ENCODE data around the gene COLEC12. TPM values are rescaled to one million over a fixed set of nuclear protein-coding genes. Genes with fewer than 3 reads are reported as not detected.

The COLEC12 gene
- total and polyA plus RNA-seq, 3 donors from 2014 or later = 4.5 to 10.4 (median 8.1) TPM

GRCh38 chr18:463403-463802 lies 37.1 kb downstream of the COLEC12 start:
- DNase-seq = no peak
- intact Hi-C loops (cut with DNase I; ENCODE audit: low total_unique reads) = no loop called here
- WGBS, 2 donors = 87 to 92% methylated on average over 11 of the region's 11 CpGs
- no peak overlapping the region for H3K27ac ChIP-seq
- no peaks in the 10 kb centered on the region for H3K4me1 ChIP-seq
- H3K4me3 ChIP-seq = no peak overlapping the region
- TF ChIP-seq POLR2A (IDR thresholded peaks at IDR 0.05) = no peak
- TF ChIP-seq, protein P1, sequence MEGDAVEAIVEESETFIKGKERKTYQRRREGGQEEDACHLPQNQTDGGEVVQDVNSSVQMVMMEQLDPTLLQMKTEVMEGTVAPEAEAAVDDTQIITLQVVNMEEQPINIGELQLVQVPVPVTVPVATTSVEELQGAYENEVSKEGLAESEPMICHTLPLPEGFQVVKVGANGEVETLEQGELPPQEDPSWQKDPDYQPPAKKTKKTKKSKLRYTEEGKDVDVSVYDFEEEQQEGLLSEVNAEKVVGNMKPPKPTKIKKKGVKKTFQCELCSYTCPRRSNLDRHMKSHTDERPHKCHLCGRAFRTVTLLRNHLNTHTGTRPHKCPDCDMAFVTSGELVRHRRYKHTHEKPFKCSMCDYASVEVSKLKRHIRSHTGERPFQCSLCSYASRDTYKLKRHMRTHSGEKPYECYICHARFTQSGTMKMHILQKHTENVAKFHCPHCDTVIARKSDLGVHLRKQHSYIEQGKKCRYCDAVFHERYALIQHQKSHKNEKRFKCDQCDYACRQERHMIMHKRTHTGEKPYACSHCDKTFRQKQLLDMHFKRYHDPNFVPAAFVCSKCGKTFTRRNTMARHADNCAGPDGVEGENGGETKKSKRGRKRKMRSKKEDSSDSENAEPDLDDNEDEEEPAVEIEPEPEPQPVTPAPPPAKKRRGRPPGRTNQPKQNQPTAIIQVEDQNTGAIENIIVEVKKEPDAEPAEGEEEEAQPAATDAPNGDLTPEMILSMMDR (IDR thresholded peaks at IDR 0.05) = no peak
- H3K36me3 ChIP-seq (ENCODE audit: low read depth, missing control alignments) = no peaks in the 10 kb centered on the region
- no peaks in the 10 kb centered on the region for H3K27me3 ChIP-seq
- no peaks in the 10 kb centered on the region for H3K9me3 ChIP-seq

DNA sequence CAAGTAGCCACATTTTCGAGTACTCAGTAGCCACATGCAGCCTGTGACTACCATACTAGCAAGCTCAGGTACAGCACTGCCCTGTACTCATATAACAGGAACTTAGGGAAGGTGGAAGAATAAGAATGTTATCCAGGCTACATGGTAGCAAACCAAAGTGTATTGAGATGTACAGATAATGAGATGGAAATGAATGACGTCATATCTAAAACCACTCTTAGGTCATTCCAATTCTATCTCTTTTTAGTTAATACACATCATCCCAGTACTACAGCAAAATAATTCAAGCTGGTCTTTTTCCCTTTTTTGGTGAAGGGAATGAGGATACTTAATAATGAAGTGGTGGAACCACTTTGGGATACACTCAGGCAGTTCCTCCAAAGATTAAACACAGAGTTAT lies 38.7 kb downstream of the COLEC12 start:
- no peaks in the 10 kb centered on the region for H3K36me3 ChIP-seq (ENCODE audit: low read depth, missing control alignments)
- intact Hi-C loops (cut with DNase I; ENCODE audit: low total_unique reads) = no loop called here
- WGBS, 2 donors = 48 to 71% methylated on average over 2 of the region's 2 CpGs
- no peaks in the 10 kb centered on the region for H3K27me3 ChIP-seq
- no peak overlapping the region for H3K4me3 ChIP-seq
- H3K9me3 ChIP-seq = no peaks in the 10 kb centered on the region
- H3K27ac ChIP-seq = no peak overlapping the region
- peaks cover 9% of the 10 kb centered on the region for H3K4me1 ChIP-seq
- TF ChIP-seq, protein P1 (IDR thresholded peaks at IDR 0.05) = no peak
- TF ChIP-seq POLR2A (IDR thresholded peaks at IDR 0.05) = no peak
- no peak for DNase-seq

GRCh38 chr18:460791-461190 lies 39.7 kb downstream of the COLEC12 start:
- no peak overlapping the region for H3K4me3 ChIP-seq
- 87 to 95% methylated on average over 5 to 6 of the region's 6 CpGs for WGBS, 2 donors
- TF ChIP-seq POLR2A (IDR thresholded peaks at IDR 0.05) = no peak
- TF ChIP-seq, protein P1 (IDR thresholded peaks at IDR 0.05) = no peak
- intact Hi-C loops (cut with DNase I; ENCODE audit: low total_unique reads) = no loop called here
- no peak overlapping the region for H3K27ac ChIP-seq
- no peaks in the 10 kb centered on the region for H3K9me3 ChIP-seq
- H3K4me1 ChIP-seq = peaks cover 9% of the 10 kb centered on the region
- DNase-seq = no peak
- H3K36me3 ChIP-seq (ENCODE audit: low read depth, missing control alignments) = no peaks in the 10 kb centered on the region
- no peaks in the 10 kb centered on the region for H3K27me3 ChIP-seq

GRCh38 chr18:459814-460593 lies 40.5 kb downstream of the COLEC12 start:
- intact Hi-C loops (cut with DNase I; ENCODE audit: low total_unique reads) = no loop called here
- H3K4me3 ChIP-seq = no peak overlapping the region
- DNase-seq = no peak
- no peaks in the 10 kb centered on the region for H3K9me3 ChIP-seq
- H3K27me3 ChIP-seq = no peaks in the 10 kb centered on the region
- no peak overlapping the region for H3K27ac ChIP-seq
- peaks cover 9% of the 10 kb centered on the region for H3K4me1 ChIP-seq
- 78 to 86% methylated on average over 14 of the region's 14 CpGs for WGBS, 2 donors
- no peaks in the 10 kb centered on the region for H3K36me3 ChIP-seq (ENCODE audit: low read depth, missing control alignments)
- TF ChIP-seq POLR2A (IDR thresholded peaks at IDR 0.05) = no peak
- TF ChIP-seq, protein P1 (IDR thresholded peaks at IDR 0.05) = no peak

Measured in testis (tissue), 3 donors.